GM19455 (cell line): ENCODE measurements around the gene EIF3A.
A peak's percentile ranks its signal among the peaks of the same experiment; 100 is the strongest.
"Not testable (repeated sequence)": the region's sequence is repeated elsewhere in the genome, so short reads cannot be mapped to it uniquely, and the experiment has no call there.

Experiments
- ATAC-seq: cut with Tn5 transposase; IDR thresholded peaks from one replicate; pipeline ENCODE4 v1.9.1; 2021; ENCODE audit not compliant: unreplicated experiment

EIF3A gene

GRCh38 chr10:119059557-119059956 is 21.1 kb downstream of the EIF3A start:
- no peak for ATAC-seq

GRCh38 chr10:119058010-119058409 is 22.6 kb downstream of the EIF3A start:
- ATAC-seq, result no peak

- ATAC-seq, result no peak
These were observed 25.1 kb downstream of the EIF3A start for GRCh38 chr10:119055472-119055871.

GRCh38 chr10:119051775-119052174 is 28.8 kb downstream of the EIF3A start:
- ATAC-seq, result no peak

- ATAC-seq, result no peak
These were observed 30.8 kb downstream of the EIF3A start for GRCh38 chr10:119049777-119050176.

- no peak for ATAC-seq
These were observed 31.3 kb downstream of the EIF3A start for GRCh38 chr10:119049361-119049760.

GRCh38 chr10:119045561-119045960 is 35.1 kb downstream of the EIF3A start:
- no peak for ATAC-seq

- no peak for ATAC-seq
These were observed 38.4 kb downstream of the EIF3A start for GRCh38 chr10:119042169-119042568.

- no peak for ATAC-seq
These were observed 39.3 kb downstream of the EIF3A start for GRCh38 chr10:119041326-119041725.

- ATAC-seq, result no peak
These were observed 41.5 kb downstream of the EIF3A start for GRCh38 chr10:119039161-119039560.

- no peak for ATAC-seq
These were observed 49.0 kb downstream of the EIF3A start for GRCh38 chr10:119031496-119032059.

GRCh38 chr10:119030421-119031250 is 50.0 kb downstream of the EIF3A start:
- peak; percentile 46 for ATAC-seq

- ATAC-seq, result peak; percentile 20
These were observed 50.8 kb downstream of the EIF3A start, which contains the start of gene NANOS1 for GRCh38 chr10:119029613-119030420. TSS of gene NANOS1 (plus strand) at chr10:119029714. CDS start at chr10:119029802, 88 bp downstream.

GRCh38 chr10:119028900-119029612 is 51.6 kb downstream of the EIF3A start:
- peak; percentile 66 for ATAC-seq

- ATAC-seq, result not testable (repeated sequence)
These were observed 52.1 kb downstream of the EIF3A start for GRCh38 chr10:119028445-119028899.

- ATAC-seq, result no peak
These were observed 54.1 kb downstream of the EIF3A start for GRCh38 chr10:119026301-119027110.

- no peak for ATAC-seq
These were observed 54.8 kb downstream of the EIF3A start for GRCh38 chr10:119025776-119026175.

GRCh38 chr10:119025336-119025735 is 55.3 kb downstream of the EIF3A start:
- ATAC-seq, result no peak

- ATAC-seq, result no peak
These were observed 55.7 kb downstream of the EIF3A start for GRCh38 chr10:119024882-119025281.

- no peak for ATAC-seq
These were observed 57.1 kb downstream of the EIF3A start for GRCh38 chr10:119023553-119023868.
